HG03432 (cell line): ENCODE results near the gene GLT8D1.

Experiments used
- ATAC-seq: cut with Tn5 transposase; IDR thresholded peaks from one replicate; pipeline ENCODE4 v1.9.1; 2021; ENCODE audit warnings: mild to moderate bottlenecking, moderate library complexity; ENCODE audit not compliant: unreplicated experiment

Gene GLT8D1

GRCh38 chr3:52712291-52713212 lies 7.0 kb upstream of the GLT8D1 start:
- ATAC-seq, result no peak

- ATAC-seq, result no peak
Measured at GRCh38 chr3:52710512-52710911, 4.9 kb upstream of the GLT8D1 start.

- ATAC-seq, result no peak
Measured at GRCh38 chr3:52707585-52707984, 2.0 kb upstream of the GLT8D1 start.

- no peak for ATAC-seq
Measured at GRCh38 chr3:52705438-52705687, 228 bp downstream of the GLT8D1 start.

- ATAC-seq, result peak; percentile 1
Measured at GRCh38 chr3:52704611-52705437, 767 bp downstream of the GLT8D1 start.

- ATAC-seq, result no peak
Measured at GRCh38 chr3:52703341-52703740, 2.2 kb downstream of the GLT8D1 start.

GRCh38 chr3:52697632-52697965 lies 8.0 kb downstream of the GLT8D1 start:
- no peak for ATAC-seq

GRCh38 chr3:52696830-52697631 lies 8.6 kb downstream of the GLT8D1 start:
- no peak for ATAC-seq

- ATAC-seq, result no peak
Measured at GRCh38 chr3:52695798-52696671, 9.6 kb downstream of the GLT8D1 start.

GRCh38 chr3:52694528-52695189 lies 10.9 kb downstream of the GLT8D1 start:
- ATAC-seq, result no peak

- no peak for ATAC-seq
Measured at GRCh38 chr3:52693071-52693470, 12.5 kb downstream of the GLT8D1 start.

GRCh38 chr3:52690560-52690959 lies 15.0 kb downstream of the GLT8D1 start:
- no peak for ATAC-seq

- ATAC-seq, result no peak
Measured at GRCh38 chr3:52689151-52689550, 16.4 kb downstream of the GLT8D1 start.

- ATAC-seq, result no peak
Measured at GRCh38 chr3:52688266-52688665, 17.3 kb downstream of the GLT8D1 start.

- ATAC-seq, result peak; percentile 82
Measured at GRCh38 chr3:52685709-52686691, 19.6 kb downstream of the GLT8D1 start, which contains the start of the genes GNL3 and PBRM1. TSS of gene GNL3 (plus strand) at chr3:52686032. CDS start at chr3:52686093, 61 bp downstream. TSS of gene PBRM1 (minus strand) at chr3:52685913.

GRCh38 chr3:52685285-52685708 lies 20.3 kb downstream of the GLT8D1 start:
- peak; percentile 86 for ATAC-seq

- no peak for ATAC-seq
Measured at GRCh38 chr3:52684184-52684583, 21.4 kb downstream of the GLT8D1 start.

- no peak for ATAC-seq
Measured at GRCh38 chr3:52683611-52684010, 22.0 kb downstream of the GLT8D1 start.

GRCh38 chr3:52682016-52682415 lies 23.6 kb downstream of the GLT8D1 start:
- no peak for ATAC-seq
